Neural cell (in vitro differentiated cells): ENCODE results near the gene ZFR2.

Source experiments
- EP300 ChIP-seq: fragments of 450-650 bp; conservative IDR thresholded peaks from 2 replicates; pipeline ENCODE4 v1.6.1; 2014; ENCODE audit warnings: antibody characterized with exemption, mild to moderate bottlenecking, moderate library complexity; ENCODE audit not compliant: poor library complexity, severe bottlenecking
- EZH2 ChIP-seq: fragments of 200-600, 300-800 bp; shearing (Covaris generic), sonication (generic); IDR thresholded peaks from 2 replicates; pipeline ENCODE4 v1.6.1; 2014; ENCODE audit warnings: antibody characterized with exemption, low read length, borderline replicate concordance, mild to moderate bottlenecking; ENCODE audit not compliant: insufficient read depth, poor library complexity, severe bottlenecking
- MXI1 ChIP-seq: fragments of 450-650 bp; conservative IDR thresholded peaks from 2 replicates; pipeline ENCODE4 v1.6.1; 2014; ENCODE audit warnings: antibody characterized with exemption, mild to moderate bottlenecking; ENCODE audit not compliant: poor library complexity, severe bottlenecking
- SMC3 ChIP-seq: fragments of 450-650 bp; conservative IDR thresholded peaks from 2 replicates; pipeline ENCODE4 v1.6.1; 2014; ENCODE audit warnings: antibody characterized with exemption, mild to moderate bottlenecking, moderate library complexity; ENCODE audit not compliant: poor library complexity
- TF ChIP-seq, protein P1 (sequence below): fragments of 450-650 bp; IDR thresholded peaks from 2 replicates; pipeline ENCODE4 v1.5.1; 2014; ENCODE audit warnings: antibody characterized with exemption, mild to moderate bottlenecking, moderate library complexity; ENCODE audit not compliant: poor library complexity, severe bottlenecking

DNA sequence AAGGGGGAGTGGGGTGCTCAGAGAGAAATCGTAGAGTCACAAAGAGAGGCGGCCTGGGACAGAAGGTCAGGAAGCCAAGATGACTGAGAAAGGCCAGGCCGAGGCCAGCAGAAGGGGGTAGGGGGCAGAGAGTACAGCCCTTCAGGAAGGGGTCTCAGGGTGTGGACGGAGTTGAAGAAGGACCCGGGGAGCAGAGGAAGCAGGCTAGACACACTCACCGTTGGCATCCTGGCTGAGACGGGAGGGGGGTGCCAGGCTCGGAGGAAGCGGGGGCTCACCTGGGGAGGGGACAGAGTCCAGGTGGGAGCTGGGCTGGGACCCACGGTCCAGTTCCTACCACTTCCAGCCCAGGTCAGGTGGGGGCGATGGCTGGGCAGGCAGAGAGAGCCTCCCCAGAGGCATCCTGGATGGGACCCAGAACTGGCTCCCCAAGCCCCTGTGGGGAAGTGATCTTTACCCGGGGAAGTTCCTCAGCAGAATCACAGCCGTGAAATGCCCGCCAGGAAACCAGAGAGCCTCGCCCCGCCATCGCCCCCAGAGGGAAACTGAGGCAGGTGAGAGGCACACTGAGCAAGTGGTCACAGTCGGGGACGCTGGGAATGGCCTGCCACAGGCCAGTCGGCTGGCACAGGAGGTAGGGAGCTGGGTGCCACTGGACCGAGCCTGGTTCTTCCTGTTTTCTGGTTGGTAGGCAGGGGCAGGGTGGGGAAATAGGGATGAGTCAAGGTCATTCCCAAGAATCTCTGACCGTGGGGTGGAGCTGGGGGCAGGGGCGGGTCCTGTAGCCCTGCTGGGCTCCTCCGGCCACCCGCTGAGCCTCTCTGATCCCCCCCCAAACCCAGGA, 84.0 kb downstream of the ZFR2 start:
- TF ChIP-seq, protein P1, sequence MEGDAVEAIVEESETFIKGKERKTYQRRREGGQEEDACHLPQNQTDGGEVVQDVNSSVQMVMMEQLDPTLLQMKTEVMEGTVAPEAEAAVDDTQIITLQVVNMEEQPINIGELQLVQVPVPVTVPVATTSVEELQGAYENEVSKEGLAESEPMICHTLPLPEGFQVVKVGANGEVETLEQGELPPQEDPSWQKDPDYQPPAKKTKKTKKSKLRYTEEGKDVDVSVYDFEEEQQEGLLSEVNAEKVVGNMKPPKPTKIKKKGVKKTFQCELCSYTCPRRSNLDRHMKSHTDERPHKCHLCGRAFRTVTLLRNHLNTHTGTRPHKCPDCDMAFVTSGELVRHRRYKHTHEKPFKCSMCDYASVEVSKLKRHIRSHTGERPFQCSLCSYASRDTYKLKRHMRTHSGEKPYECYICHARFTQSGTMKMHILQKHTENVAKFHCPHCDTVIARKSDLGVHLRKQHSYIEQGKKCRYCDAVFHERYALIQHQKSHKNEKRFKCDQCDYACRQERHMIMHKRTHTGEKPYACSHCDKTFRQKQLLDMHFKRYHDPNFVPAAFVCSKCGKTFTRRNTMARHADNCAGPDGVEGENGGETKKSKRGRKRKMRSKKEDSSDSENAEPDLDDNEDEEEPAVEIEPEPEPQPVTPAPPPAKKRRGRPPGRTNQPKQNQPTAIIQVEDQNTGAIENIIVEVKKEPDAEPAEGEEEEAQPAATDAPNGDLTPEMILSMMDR, result no peak
- no peak for TF ChIP-seq MXI1
- no peak for TF ChIP-seq SMC3
- no peak for TF ChIP-seq EZH2
- no peak for TF ChIP-seq EP300
